GM18519 (cell line): Measurements from ENCODE around the gene PFN1.

Experiments
- ATAC-seq: cut with Tn5 transposase; IDR thresholded peaks from one replicate; pipeline ENCODE4 v1.9.1; 2021; ENCODE audit warnings: mild to moderate bottlenecking, moderate library complexity; ENCODE audit not compliant: unreplicated experiment, low FRiP score

PFN1 gene

DNA sequence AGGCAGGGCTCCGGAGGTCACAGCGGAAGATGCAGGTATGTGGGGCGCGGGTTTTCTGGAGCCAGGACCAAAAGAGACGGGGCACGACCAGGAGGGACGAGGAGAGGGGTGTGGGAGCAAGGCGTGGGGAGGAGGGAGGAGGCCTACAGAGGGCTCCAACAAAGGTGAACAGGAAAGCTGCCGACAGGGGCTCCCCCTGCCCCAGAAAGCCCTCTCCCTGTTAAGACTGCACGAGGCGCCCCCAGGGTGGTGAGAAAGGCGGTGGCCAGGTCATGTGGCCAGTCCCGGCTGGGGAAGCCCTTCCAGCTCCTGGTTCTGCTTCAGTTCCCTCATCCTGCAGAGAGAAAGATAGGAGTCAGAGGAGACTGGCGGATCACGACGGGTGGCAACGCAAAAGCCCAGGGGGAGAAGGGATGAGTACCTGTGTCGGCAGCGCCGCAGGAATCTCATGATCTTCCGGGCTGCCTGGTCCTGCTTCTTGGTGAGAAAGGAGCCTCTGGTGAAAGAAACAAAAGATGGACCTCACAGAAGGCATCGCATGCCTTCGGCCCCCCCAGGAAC, 20.2 kb upstream of the PFN1 start:
- no peak for ATAC-seq

DNA sequence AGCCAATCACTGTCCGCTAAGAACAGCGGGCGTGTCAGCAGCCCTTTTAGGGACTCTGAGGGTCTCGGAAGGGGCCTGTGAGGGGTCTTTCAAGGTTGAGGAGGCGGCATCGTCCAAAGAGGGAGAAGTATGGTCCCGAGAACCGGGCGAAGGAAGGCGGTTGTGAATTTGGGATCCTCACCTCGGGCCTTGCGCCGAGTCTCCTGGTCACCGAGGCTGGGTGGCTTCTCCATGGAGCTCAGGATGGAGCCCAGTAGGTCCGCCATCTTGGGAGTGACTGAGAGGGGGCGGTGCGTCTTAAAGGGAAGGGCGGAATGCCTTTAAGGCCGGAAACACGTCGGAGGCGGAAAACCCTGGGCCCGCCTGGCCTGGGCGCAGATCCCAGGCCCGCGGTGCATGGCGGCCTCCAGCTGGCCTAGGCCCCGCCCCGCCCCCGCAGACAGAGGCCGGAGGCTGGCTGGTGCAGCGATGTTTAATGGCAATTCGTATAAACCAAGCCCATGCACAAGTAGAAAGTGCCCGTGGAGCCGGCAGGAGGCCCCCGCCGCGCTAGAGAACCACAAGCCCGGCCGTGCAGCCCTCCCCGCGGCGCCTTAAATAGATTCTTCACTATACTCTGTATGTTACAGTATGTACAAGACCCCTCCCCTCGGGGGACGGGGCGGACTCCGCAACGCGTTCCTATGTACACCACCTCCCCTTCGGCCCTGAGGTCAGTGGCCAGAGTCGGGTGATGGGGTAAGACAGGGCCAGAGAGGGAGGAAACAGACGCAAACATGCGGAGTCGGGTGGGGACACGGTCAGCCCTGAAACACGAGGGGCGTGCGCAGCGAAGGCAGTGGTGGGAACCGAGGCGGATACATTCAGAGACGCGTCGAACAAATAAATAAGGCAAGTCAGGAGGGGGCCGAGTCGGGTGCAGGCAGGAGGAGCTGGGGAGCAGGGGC, 19.5 kb upstream of the PFN1 start, which contains the start of gene SPAG7:
Gene SPAG7 (minus strand): TSS at position 279 of the 947 bp plus-strand sequence. CDS start 13 bp downstream, at position 266.
- peak; percentile 42 for ATAC-seq

DNA sequence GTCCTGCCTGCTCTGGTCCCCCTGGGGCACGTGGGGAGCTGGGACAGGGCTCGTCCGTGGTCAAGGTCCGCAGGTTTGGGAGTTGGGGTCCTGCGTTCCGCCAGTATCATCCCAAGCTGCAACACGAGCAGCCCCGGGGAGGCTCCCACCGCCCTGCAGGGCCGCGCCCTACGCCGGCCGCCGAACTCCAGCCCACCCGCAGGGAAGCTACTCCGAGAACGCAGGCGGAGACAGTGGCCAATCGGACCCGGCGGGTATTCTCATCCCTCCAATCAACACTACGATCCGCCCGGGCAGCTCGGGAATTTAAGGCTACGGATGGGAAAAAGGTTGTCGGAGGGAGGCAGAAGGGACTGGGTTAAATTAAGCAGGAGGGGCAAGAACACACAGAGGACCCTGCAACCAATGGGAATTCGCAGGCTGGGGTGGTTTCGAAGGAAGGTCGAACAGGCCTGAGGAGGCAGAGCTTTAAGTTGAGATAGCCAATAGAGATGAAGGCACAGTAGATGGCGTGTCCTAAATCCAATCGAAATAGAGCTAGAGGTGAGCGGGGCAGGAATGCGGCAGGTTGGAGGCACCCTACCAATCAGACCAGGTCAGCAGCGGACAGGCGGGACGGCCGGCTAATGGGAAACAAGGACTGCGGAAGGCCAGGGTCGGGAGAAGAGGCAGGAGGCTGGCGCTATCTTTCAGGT, 18.7 kb upstream of the PFN1 start:
- ATAC-seq: peak; percentile 63

DNA sequence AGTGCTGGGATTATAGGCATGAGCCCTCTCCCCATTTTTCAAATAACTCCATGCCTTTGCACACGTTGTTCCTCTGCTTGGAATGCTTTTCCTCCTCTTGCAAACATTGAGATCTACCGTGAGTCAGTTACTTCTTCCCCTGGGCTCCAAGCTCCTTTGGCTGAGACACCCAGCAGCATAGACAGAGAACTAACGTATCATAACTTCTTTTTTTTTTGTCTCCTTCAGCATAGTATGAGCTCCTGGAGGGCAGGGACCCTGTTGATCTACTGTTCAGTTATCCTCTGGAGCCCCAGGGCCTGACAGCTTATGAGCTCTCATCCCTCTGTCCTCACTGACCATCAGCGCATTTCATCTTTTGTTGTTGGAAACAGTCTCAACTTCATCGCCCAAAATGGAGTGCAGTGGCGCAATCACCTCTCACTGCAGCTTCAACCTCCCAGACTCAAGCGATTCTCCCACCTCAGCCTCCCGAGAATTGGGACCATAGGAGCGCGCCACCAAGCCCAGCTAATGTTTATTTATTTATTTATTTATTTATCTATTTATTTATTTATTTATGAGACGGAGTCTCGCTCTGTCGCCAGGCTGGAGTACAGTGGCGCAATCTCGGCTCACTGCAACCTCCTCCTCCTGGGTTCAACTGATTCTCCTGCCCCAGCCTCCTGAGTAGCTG, 17.1 kb upstream of the PFN1 start:
- ATAC-seq: no peak

DNA sequence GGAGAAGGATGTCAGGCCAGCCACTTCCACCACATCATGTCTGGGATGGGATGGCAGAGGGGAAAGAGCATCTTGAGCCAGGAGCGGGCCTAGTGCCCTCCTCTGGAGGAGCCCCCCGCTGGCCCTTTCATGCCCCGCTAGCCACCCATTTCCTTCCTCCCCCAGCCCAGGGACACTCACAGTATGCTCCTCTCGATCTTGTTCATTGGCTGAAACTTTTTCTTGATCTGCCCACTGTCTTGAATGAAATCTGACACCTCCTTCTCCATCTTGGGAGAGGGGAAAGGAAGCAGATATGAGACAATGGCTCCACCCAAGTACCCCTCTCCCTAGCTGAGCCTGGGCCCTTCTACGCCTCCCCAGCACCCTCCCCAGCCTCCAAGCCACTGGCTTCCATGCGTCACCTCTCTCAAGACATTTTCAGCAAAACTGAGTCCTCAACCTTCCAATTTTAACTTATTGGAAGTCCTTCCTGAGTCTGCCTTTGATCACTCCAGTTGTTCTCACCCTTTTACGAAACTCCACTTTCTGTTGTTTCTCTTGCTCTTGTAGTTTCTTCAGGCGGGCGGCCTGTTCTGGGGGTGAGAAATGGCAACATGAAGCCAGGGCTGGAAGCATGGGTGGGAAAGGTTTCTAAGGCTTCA, 12.1 kb upstream of the PFN1 start:
- ATAC-seq: no peak

DNA sequence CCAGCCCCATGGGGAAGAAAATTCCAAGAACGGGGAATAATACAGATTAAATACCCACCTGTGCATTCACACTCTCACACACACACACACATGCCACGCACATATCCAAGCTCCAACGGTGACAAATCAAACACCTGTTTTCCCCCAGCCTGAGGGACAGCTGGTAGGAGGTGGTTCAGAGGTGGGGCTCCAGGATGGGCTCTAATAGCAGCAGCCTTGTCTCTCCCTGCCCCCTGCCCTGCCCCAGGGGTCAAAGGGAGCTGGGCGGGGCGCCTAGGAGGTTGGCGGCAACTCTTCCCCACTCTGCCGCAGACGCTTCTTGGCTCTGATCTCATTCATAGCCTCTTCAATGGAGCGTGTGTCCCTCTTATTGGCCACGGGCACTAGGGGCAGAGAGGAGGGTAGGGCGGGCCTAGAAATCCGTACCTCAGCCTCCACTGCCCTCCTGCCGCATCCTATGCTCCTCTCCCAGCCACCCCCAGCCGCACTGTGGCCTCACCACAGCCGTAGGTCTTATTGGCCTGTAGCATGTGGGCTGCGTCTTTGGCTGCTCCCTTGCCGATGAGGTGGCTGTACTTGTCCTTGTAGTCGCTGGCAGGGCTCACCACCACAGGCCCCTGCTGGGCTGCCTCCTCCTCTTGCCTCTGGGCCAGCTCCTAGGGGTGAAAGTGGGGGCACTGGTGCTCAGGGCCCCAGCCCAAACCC, 11.1 kb upstream of the PFN1 start:
- ATAC-seq: no peak

DNA sequence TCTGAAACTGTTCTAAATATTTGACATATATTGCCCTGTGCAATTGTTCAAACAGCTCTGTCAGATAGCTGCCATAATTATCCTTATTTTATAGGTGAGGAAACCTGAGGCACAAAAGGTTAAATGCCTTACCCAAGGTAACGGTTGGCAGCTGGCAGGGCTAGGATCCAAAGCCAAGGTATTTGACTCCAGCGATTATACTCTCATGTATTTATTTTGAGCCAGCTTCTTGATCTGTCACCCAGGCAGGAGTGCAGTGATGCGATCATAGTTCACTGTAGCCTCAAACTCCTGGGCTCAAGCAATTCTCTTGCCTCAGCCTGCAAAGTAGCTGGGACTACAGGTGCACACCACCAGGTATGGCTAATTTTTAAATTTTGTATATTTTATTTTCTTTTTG, 9.8 kb upstream of the PFN1 start:
- no peak for ATAC-seq

GRCh38 chr17:4956493-4957061, 8.2 kb upstream of the PFN1 start:
- no peak for ATAC-seq

DNA sequence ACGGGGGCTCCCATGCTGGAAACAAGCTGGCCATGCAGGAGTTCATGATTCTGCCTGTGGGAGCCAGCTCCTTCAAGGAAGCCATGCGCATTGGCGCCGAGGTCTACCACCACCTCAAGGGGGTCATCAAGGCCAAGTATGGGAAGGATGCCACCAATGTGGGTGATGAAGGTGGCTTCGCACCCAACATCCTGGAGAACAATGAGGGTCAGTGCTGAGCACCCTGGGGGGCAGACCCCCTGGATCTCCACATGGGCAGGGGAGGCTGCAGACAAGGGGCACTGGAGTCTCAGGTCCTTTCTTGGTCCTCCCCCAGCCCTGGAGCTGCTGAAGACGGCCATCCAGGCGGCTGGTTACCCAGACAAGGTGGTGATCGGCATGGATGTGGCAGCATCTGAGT, 6.8 kb upstream of the PFN1 start:
- no peak for ATAC-seq

DNA sequence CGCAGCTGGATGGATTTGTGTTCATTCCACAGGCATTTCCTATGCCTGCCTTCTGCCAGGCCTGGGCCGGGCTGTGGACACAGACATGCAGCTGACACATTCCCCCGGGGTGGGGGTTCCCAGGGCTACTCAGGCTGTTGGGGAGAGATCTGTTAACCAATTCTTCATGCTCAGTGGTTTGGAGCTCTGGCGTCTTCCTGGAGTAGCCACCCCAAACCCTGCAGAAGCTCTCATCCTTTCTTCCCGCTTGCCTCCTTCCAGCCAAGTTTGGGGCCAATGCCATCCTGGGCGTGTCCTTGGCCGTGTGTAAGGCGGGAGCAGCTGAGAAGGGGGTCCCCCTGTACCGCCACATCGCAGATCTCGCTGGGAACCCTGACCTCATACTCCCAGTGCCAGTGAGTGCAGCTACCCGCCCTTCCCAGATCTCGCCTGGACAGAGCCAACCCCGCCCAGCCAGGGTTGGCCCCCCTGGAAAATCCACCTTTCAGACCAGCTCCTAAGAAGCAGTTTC, 5.2 kb upstream of the PFN1 start:
- no peak for ATAC-seq

GRCh38 chr17:4951486-4951885, 3.2 kb upstream of the PFN1 start:
- ATAC-seq: no peak

DNA sequence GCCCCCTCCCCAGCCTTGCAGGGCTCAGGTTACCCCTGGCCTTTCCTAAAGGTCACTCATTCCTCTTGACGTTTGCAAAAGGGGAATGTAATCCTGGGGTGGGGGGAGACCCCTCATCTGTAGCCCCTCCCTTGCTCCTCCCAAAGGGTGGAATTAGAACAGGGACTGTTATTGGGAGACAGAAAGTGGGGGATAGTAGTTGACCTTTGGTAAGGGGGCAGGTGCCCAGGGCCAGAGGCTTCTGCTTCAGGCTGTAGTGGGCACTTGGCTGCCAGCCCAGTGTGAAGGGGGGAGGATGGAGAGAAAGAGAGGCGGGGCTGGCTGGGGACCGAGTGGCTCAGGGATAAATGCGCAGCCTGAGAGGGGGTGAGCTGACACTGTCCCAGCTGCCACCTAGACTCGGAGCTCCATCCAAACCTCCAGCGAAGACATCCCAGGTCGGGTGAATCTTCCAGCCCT, 2.4 kb upstream of the PFN1 start, which contains the start of gene ENO3:
Gene ENO3 (plus strand): TSS at position 374 of the 459 bp plus-strand sequence. CDS start 711 bp downstream, outside the sequence.
- no peak for ATAC-seq

DNA sequence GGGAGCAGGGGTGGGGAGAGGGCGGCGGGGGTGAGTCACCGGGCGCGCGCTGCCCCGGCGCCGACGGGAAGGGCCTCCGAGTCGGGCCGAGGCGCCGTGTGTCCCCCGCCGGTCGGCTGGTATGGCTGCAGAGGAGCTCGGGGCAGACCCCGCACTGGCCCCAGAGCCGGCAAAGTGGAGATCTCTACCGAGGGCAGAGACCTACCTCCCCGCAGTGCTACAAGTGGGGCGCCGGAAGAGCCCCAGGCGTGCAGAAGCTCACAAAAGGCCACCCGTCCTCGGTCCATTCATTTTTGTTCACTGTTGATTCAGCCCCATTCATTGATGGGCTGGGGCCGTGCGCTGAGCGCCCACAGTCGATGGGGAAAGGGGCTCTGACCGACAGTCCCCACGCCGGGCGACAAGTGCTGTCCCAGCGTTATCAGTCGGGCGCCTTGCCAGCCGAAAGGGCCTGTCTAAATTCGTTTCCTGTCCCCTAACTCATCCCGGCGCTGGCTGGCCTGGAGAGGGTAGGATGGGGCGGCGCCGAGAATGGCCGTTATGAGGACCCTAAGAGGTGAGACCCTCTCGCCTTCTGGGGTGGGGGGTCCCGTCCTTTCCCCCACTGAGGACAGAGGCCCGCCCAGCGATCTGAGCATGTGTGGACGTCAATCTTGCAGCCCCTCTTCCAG, 1.9 kb upstream of the PFN1 start:
- no peak for ATAC-seq

GRCh38 chr17:4949321-4950074, 1.2 kb upstream of the PFN1 start:
- peak; percentile 13 for ATAC-seq

DNA sequence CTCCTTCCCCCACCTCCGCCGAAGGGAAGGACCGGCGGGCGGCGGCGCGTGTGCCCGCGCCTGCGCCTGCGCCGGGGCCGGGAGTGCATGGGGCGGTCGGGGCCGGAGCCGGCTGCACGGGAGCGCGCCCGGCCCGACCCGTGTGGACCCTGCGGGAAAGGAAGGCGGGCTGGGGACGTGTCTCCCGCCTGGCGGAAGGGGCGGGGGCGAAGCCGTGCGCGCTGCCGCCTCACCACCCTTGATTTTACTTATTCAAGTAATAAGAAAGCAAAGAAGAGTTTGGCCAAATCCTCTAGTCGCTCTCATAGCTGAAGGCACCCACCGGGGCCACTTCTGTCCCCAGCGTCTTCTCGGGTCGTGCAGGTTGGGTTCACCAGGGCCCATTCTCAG, 596 bp upstream of the PFN1 start:
- ATAC-seq: peak; percentile 34

DNA sequence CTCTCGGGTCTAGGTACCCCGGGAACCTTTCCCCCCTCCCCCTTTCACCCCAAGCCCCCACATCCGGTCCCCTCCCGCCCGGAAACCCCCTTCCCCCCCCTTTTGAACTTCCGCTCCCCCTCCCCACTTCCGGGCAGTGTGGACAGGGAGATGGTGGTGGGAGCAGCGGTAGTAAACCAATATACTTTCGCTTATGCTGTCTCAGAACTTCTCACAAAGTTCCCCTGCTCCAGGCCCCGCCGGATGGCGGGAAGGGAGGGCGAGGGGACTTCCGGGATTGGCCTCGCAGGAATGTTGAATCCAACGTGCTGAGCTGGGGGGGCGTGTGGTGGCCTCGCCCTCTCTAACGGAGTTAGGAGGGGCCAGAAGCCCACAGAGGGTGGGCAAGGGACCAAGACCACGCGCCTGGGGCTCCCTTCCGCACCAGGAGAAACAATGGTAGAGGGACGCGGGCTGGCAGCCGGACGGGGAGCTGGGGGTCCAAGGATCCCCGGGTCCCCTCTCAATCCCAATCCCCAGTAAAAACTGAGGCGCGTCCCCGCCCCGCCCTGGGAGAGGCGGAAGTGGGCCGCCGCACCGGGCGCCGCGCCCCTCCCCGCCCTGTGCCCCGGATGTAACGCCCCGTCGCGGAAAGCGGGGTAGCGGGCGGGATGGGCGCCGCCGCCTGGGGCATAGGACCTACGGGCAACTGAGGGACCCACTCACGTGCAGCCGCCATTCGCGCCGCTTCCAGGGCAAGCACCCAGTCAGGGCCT, 742 bp downstream of the PFN1 start:
- ATAC-seq: no peak

GRCh38 chr17:4947010-4947410, 1.3 kb downstream of the PFN1 start:
- no peak for ATAC-seq
